ENCODE measurements around the gene SAMD11.
"Not testable (repeated sequence)": the region's sequence is repeated elsewhere in the genome, so short reads cannot be mapped to it uniquely, and the experiment has no call there.

- TF ChIP-seq POLR2A (IDR thresholded peaks at IDR 0.05): not testable (repeated sequence)
- TF ChIP-seq, protein P1, sequence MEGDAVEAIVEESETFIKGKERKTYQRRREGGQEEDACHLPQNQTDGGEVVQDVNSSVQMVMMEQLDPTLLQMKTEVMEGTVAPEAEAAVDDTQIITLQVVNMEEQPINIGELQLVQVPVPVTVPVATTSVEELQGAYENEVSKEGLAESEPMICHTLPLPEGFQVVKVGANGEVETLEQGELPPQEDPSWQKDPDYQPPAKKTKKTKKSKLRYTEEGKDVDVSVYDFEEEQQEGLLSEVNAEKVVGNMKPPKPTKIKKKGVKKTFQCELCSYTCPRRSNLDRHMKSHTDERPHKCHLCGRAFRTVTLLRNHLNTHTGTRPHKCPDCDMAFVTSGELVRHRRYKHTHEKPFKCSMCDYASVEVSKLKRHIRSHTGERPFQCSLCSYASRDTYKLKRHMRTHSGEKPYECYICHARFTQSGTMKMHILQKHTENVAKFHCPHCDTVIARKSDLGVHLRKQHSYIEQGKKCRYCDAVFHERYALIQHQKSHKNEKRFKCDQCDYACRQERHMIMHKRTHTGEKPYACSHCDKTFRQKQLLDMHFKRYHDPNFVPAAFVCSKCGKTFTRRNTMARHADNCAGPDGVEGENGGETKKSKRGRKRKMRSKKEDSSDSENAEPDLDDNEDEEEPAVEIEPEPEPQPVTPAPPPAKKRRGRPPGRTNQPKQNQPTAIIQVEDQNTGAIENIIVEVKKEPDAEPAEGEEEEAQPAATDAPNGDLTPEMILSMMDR (IDR thresholded peaks at IDR 0.05): not testable (repeated sequence)
Observed at GRCh38 chr1:988061-988460, 64.3 kb downstream of the SAMD11 start.
